GM10847 (cell line): Measurements from ENCODE around the gene RAD17.

Experiments used
- POLR2A ChIP-seq: IDR thresholded peaks from 2 replicates; pipeline ENCODE4 v1.6.1; 2011; ENCODE audit not compliant: insufficient read length; ENCODE audit errors: extremely low read depth

The RAD17 gene, protein sequence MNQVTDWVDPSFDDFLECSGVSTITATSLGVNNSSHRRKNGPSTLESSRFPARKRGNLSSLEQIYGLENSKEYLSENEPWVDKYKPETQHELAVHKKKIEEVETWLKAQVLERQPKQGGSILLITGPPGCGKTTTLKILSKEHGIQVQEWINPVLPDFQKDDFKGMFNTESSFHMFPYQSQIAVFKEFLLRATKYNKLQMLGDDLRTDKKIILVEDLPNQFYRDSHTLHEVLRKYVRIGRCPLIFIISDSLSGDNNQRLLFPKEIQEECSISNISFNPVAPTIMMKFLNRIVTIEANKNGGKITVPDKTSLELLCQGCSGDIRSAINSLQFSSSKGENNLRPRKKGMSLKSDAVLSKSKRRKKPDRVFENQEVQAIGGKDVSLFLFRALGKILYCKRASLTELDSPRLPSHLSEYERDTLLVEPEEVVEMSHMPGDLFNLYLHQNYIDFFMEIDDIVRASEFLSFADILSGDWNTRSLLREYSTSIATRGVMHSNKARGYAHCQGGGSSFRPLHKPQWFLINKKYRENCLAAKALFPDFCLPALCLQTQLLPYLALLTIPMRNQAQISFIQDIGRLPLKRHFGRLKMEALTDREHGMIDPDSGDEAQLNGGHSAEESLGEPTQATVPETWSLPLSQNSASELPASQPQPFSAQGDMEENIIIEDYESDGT

DNA sequence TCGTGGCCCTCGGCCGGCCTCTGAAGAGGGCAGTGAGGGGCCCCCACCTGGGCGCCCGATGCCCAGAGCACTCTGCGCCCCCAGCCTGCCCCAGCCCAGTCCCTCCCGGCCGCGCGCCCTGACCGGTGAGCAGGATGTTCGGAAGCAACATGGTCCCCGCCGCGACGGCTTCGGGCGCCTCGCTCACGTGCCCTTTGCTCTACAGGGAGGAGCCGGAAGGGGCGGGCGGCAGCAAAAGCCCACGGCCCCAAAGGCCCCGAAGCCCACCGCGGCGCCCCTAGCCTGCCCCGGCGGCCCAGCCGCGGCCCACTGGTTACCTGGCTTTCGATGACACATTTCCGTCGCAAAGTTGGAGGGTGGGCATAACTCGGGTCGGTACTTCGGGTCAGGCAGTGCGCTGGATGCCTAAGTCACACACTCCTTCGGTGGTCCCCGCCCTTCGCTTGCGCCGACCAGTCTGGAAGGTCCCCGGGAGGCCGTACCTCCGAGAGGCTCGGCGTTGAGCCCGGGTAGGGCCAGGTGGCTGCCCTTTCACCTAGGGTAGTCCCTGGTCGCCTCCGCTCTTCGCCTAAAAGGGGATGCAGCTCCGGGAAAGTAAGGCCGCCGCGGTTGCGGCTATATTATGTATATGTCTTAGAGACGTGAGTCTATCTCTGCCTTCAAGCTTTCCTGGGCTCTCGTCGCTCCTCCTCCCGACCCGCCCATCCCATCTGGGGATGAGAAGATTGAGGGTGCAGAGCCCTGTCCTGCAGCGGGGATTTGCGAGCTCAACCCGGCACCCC is at the start of gene RAD17, which contains the start of the genes AK6 and TAF9:
RAD17 (plus strand) TSS at position 479 of the 782 bp plus-strand sequence. CDS start 2,391 bp downstream, outside the sequence.
AK6 (minus strand) TSS at position 181 of the 782 bp plus-strand sequence; CDS start at position 151, 30 bp downstream.
TAF9 (minus strand) TSS at position 181 of the 782 bp plus-strand sequence. CDS start 3,783 bp downstream, outside the sequence.
- TF ChIP-seq POLR2A, result peak; percentile 62

DNA sequence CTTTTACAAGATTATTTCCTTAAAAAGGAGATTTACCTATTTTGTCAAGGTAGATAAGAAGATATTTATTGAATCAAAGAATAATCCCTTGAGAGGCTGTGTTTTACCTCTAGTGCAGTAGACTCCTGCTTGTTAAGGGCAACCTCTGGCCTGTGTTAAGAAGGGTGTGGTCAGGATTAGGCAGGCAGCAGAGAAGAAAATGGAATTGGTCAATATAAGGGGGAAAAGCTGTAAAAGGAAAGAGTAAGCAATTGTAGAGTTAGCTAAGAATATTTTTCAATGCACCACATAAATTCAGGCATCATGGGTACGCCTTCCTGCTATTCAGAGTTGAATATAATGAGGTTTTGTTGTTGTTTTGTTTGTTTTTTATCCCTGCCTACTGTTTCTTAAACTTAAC is 43.3 kb upstream of the RAD17 start:
- TF ChIP-seq POLR2A, result no peak

DNA sequence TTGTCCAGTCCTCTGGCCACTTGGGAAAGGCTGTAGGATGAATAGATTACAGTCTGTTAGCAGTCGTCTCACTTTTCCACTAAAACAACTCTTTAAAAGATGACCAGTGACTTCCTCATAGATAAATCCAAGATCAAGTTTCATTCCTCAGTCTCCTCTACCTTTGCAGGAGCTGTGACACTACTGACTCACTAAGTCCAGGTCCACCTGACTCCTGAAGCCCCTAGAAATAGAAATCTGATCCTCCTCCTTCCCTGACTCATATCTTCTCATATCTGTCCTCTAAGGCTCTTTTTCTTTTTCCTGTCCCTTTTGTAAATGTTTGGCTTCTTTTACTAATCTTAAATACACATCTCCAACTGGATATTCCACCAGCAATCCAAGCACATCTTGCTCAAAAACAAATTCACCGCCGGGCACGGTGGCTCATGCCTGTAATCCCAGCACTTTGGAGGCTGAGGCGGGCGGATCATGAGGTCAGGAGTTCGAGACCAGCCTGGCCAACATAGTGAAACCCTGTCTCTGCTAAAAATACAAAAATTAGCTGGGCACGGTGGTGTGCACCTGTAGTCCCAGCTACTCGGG is 39.6 kb upstream of the RAD17 start:
- no peak for TF ChIP-seq POLR2A

DNA sequence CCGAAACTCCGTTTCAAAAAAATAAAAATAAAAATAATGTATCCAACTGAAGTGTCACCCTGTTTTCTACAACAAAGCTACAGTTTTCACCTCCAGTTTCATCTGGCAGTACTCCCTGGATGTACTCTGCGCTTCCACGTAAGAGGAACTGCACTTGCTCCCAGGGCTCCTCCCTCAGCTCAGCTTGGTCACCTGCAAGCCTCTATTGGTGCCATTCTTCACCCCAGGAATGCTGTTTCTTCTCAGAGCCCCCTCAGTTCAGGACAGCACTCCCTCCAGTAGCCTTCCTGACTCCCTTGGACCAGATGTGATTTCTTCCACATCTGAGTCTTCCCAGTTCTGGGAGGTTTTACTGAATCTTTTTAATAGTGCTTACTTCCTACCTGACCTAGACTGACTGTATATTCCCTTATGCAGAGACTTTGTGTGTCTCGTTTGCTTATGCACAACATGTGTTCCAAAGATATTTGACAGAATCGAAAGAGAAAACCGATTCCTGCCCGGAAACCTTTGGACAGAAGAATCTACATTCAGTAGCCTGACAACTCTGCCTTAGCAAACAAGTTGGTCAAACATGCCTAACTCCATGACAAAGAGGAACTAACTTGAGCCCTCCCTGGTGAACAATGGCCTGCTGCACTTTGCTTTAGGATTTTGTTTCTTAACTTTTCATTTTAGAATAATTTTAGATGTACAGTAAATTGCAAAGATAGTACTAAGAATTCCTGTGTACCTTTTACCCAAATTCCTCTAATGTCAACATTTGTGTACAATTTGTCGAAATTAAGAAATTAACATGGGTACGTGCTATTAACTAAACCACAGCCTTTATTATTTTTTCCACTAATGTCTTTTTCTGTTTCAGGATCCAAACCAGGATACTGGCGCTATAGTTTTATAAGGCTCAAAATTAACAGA is 37.8 kb upstream of the RAD17 start:
- TF ChIP-seq POLR2A, result no peak

DNA sequence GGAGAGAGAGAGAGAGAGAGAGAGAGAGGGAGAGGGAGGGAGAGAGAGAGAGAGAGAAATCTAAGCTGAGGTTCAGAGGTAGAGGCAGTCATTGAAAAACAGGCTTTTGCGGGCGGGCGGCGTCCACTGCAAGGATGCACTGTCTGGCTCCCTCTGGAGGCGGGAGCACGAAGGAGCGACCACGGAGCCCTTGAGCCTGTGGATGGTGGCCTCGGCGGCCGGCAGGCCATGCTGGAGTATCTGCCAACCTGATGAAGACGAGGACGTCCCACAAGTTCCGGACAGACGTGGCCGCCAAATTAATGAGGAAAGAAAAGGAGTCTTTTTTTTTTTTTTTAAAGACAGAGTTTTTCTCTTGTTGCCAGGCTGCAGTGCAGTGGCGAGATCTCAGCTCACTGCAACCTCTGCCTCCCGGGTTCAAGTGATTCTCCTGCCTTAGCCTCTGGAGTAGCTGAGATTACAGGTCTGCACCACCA is 34.8 kb upstream of the RAD17 start:
- no peak for TF ChIP-seq POLR2A

DNA sequence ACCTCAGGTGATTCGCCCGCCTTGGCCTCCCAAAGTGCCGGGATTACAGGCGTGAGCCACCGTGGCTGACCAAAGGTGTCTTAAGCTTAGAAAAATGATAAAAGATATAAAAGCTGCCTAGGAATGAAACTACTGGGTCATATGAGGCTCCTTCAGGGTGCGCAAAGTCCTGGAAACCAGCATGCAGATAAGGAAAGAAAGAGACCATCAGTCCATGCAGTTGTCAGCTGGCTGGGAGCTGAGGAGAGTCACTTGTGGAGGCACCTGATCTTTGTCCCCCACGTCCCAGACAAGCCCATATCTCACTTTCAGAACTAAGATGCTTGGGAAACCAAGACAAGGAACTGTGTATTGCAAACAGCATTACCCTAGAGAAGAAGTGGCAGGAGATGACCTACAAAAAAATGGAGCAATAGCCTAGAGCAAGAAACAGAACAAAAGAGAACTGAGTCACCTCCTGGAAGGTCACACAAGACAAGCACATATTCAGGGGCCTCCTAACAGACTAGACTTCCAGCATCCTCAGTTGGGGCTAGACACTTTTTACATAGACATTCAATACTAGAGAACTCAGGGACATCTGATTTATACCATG is 34.2 kb upstream of the RAD17 start:
- TF ChIP-seq POLR2A, result no peak

DNA sequence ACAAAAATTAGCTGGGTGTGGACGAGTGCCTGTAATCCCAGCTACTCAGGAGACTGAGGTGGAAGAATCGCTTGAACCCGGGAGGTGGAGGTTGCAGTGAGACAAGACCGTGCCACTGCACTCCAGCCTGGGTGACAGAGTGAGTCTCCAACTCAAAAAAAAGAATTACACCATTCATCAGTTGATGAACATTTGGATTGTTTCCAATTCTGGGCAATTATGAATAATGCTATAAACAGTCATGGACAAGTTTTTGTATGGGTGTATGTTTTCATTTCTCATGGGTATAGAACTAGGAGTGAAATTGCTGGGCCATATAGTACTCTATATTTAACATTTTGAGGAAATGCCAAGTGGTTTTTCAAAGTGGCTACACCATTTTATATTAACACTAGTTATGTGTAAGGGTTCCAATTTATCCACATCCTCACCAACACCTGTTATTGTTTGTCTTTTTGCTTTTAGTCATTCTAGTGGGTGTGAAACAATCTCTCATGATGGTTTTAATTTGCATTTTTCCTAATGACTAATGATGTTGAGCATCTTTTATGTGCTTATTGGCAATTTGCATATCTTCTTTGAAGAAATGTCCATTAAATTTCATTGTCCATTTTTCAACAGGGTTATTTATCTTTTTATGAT is 28.0 kb upstream of the RAD17 start:
- no peak for TF ChIP-seq POLR2A

DNA sequence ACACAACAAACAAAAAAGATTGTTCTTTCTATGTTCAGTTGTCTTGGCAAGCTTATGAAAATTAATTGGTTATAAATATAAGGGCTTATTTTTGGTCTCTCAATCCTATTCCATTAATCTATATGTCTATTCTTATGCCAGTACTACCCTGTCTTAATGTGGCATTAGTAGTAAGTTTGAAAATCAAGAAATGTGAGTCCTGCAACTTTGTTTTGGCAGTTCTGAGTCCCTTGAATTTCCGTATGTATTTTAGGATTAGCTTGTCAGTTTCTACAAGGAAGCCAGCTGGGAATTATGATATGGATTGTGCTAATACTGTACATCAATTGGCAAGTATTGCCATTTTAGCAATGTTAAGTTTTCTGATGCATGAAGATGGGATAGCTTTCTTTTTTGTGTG is 26.5 kb upstream of the RAD17 start:
- no peak for TF ChIP-seq POLR2A

DNA sequence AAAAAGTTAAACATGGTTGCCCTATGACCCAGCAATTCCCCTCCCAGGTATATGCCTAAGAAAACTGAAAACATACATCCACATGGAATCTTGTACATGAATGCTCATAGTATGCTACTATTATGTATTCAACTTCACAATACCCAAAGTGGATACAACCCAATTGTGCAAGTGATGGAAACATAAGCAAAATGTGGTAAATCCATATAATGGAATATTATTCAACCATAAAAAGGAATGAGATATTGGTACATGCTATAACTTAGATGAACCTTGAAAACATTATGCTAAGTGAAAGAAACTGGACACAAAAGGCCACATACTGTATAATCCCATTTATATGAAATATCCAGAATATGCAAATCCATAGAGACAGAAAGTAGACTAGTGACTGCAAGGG is 19.0 kb upstream of the RAD17 start:
- no peak for TF ChIP-seq POLR2A

DNA sequence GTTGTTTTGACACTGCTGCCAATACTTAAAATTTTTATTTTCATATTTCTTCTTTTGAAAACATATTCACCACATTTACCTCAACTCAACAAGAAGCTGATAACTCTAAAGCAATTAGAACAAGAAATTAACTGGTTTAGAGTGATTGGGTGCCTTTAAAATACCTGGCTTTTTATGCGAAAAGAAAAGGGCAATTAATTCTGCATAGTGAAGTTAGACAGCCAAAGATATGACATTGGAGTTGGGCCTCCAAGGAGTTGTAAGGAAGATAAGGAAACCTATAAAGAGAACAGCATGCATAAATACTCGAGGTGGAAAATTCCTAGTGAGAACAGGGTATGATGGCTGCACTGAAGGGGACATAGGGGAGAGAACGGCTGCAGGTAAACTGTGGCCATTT is 9.9 kb upstream of the RAD17 start:
- no peak for TF ChIP-seq POLR2A

DNA sequence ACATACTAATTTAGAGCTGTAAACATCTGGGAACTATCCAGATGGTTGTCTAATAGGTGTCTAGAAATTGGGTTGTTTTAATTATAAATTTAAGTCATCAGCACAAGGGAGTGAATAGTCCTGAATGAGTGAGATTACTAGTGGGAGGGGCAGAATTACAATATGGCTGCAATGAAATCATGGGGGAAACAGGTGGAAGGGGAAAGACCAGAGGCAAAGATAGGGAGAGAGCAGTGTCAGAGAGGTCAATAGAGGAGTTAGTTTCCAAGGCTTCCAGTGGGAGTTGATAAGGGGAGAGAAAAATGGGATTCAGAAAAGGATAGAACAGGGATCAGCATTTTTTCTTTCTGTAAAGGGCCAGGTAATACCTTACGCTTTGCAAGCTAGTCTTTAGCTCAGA is 9.2 kb upstream of the RAD17 start:
- no peak for TF ChIP-seq POLR2A

DNA sequence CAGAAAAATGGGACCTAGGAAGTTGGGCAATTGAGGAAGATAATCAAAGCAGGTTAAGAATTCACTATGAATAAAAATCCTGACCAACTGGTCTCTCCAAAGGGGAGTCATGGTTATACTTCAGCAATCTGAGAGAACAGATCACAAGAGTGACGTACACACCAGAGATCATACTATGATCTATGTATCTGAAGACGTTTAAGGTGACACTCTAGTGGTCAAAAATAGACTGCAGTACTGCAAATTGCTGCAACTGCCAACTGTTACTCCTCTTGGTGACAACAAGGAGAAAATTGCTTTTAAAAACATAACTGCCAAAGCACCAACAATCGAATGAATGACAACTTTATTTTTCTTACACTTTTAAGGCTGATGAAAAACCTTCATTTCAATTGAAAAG is 5.2 kb upstream of the RAD17 start:
- TF ChIP-seq POLR2A, result no peak

DNA sequence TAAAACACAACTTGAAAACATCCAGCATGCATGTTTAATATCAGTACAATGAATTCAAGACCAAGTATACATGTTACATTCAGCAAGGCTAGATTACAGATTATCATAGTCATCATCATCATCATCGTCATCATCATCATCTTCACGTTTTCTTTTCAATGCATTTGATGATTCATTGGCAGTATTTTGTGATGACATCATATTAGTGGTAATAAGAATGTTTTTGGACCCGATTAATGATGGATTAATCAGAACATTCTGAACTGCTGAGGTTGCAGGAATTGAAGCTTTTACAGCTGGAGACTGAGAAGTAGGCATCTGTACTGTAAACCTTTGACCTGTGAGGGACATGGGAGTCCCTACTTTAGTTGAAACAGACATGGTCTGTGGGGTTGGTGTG is 4.8 kb upstream of the RAD17 start:
- no peak for TF ChIP-seq POLR2A
